Astrocyte (in vitro differentiated cells and primary cell): ENCODE measurements around the gene CLIP2. TPM values are rescaled to one million over a fixed set of nuclear protein-coding genes. Genes with fewer than 3 reads are reported as not detected.

Experiments
- DNase-seq: peaks from one replicate; pipeline ENCODE4 v3.0.0-alpha.2; 2010; ENCODE audit warnings: low read depth
- FAIRE-seq: peaks from 2 replicates; lab custom pipeline; 2011; peaks lifted over from hg19 to GRCh38; lab: Jason Lieb, UNC
- H2AFZ ChIP-seq: 2 replicates; pipeline ENCODE4 v1.6.0; 2012; ENCODE audit warnings: low read depth, low read length, inconsistent platforms
- H3K27ac ChIP-seq: 2 replicates; pipeline ENCODE4 v1.5.1; 2011; ENCODE audit warnings: low read depth, low read length, inconsistent platforms
- H3K27me3 ChIP-seq: 2 replicates; pipeline ENCODE4 v1.6.0; 2011; ENCODE audit warnings: low read length, inconsistent platforms; ENCODE audit not compliant: insufficient read depth
- H3K36me3 ChIP-seq: 2 replicates; pipeline ENCODE4 v1.5.1; 2011; ENCODE audit warnings: low read length, inconsistent platforms; ENCODE audit not compliant: insufficient read depth
- H3K4me1 ChIP-seq: 2 replicates; pipeline ENCODE4 v1.5.1; 2011; ENCODE audit warnings: low read length, inconsistent platforms; ENCODE audit not compliant: insufficient read depth
- H3K4me2 ChIP-seq: 2 replicates; pipeline ENCODE4 v1.6.0; 2012; ENCODE audit warnings: low read length, inconsistent platforms
- H3K4me3 ChIP-seq: 2 replicates; pipeline ENCODE4 v1.5.1; 2011; ENCODE audit warnings: low read depth, mild to moderate bottlenecking, low read length, inconsistent platforms; ENCODE audit not compliant: insufficient read depth
- H3K79me2 ChIP-seq: 2 replicates; pipeline ENCODE4 v1.6.0; 2012; ENCODE audit warnings: mild to moderate bottlenecking, low read length, inconsistent platforms; ENCODE audit not compliant: insufficient read depth
- H3K9ac ChIP-seq: 2 replicates; pipeline ENCODE4 v1.6.0; 2012; ENCODE audit warnings: mild to moderate bottlenecking, low read length, inconsistent platforms
- H3K9me3 ChIP-seq: 2 replicates; pipeline ENCODE4 v1.5.1; 2012; ENCODE audit warnings: low read depth, mild to moderate bottlenecking, low read length, inconsistent platforms; ENCODE audit not compliant: insufficient read depth
- H4K20me1 ChIP-seq: 2 replicates; pipeline ENCODE4 v1.6.0; 2012; ENCODE audit warnings: low read length, inconsistent platforms; ENCODE audit not compliant: insufficient read depth
- H3K27ac Mint-ChIP-seq: one replicate; pipeline ENCODE4 v1.8.0; 2021; ENCODE audit warnings: mild to moderate bottlenecking, mixed read lengths; ENCODE audit not compliant: unreplicated experiment
- H3K27me3 Mint-ChIP-seq: one replicate; pipeline ENCODE4 v1.8.0; 2021; ENCODE audit warnings: low read depth, mixed read lengths; ENCODE audit not compliant: unreplicated experiment
- H3K36me3 Mint-ChIP-seq: one replicate; pipeline ENCODE4 v1.8.0; 2021; ENCODE audit warnings: low read depth, mixed read lengths; ENCODE audit not compliant: unreplicated experiment
- H3K4me1 Mint-ChIP-seq: one replicate; pipeline ENCODE4 v1.8.0; 2021; ENCODE audit warnings: low read depth, mixed read lengths; ENCODE audit not compliant: unreplicated experiment
- H3K4me3 Mint-ChIP-seq: one replicate; pipeline ENCODE4 v1.8.0; 2021; ENCODE audit warnings: mild to moderate bottlenecking, moderate library complexity, mixed read lengths; ENCODE audit not compliant: unreplicated experiment
- H3K9me3 Mint-ChIP-seq: one replicate; pipeline ENCODE4 v1.8.0; 2021; ENCODE audit warnings: mild to moderate bottlenecking, mixed read lengths; ENCODE audit not compliant: unreplicated experiment
- CTCF ChIP-seq: IDR thresholded peaks from 2 replicates; pipeline ENCODE4 v1.5.1; 2011; ENCODE audit warnings: low read depth, mild to moderate bottlenecking, inconsistent platforms, low read length, moderate library complexity; ENCODE audit not compliant: insufficient read depth
- EZH2 ChIP-seq: IDR thresholded peaks from 2 replicates; pipeline ENCODE4 v1.6.1; 2012; ENCODE audit warnings: mild to moderate bottlenecking, low read length, inconsistent platforms; ENCODE audit not compliant: insufficient read depth
- total RNA-seq: library from RNA; stranded (reverse); gene quantifications from 2 replicates; pipeline ENCODE4 v1.2.1, GENCODE V29; 2021

Gene CLIP2
- total RNA-seq, 1 donor from 2014 or later, result 31.4 TPM

GRCh38 chr7:74262639-74263398 is 26.4 kb upstream of the CLIP2 start:
- H3K9ac ChIP-seq, result no peak overlapping the region
- no peak overlapping the region for H2AFZ ChIP-seq

GRCh38 chr7:74263399-74264120 is 25.6 kb upstream of the CLIP2 start:
- Mint-ChIP-seq H3K27me3 (no peaks in the 10 kb centered on the region), H3K4me1 (no peaks in the 10 kb centered on the region), H3K9me3 (no peaks in the 10 kb centered on the region), H3K27ac (no peak overlapping the region), H3K36me3 (no peaks in the 10 kb centered on the region), H3K4me3 (no peak overlapping the region)
- no peak overlapping the region for H3K4me3 ChIP-seq
- no peaks in the 10 kb centered on the region for H4K20me1 ChIP-seq
- H3K4me1 ChIP-seq, result no peaks in the 10 kb centered on the region
- no peaks in the 10 kb centered on the region for H3K9me3 ChIP-seq
- no peaks in the 10 kb centered on the region for H3K79me2 ChIP-seq
- H3K9ac ChIP-seq, result no peak overlapping the region
- H2AFZ ChIP-seq, result no peak overlapping the region
- DNase-seq (no peak), FAIRE-seq (no peak)
- no peak overlapping the region for H3K27ac ChIP-seq
- TF ChIP-seq CTCF (no peak), EZH2 (no peak)
- H3K27me3 ChIP-seq, result no peaks in the 10 kb centered on the region
- H3K36me3 ChIP-seq, result no peaks in the 10 kb centered on the region
- no peak overlapping the region for H3K4me2 ChIP-seq

More at GRCh38 chr7:74262639-74263398, 26.4 kb upstream of the CLIP2 start:
- Histone ChIP-seq H3K27me3 (no peaks in the 10 kb centered on the region), H3K4me2 (no peak overlapping the region), H3K4me1 (no peaks in the 10 kb centered on the region), H3K36me3 (no peaks in the 10 kb centered on the region), H3K79me2 (no peaks in the 10 kb centered on the region), H3K9me3 (no peaks in the 10 kb centered on the region), H3K4me3 (no peak overlapping the region), H4K20me1 (no peaks in the 10 kb centered on the region), H3K27ac (no peak overlapping the region)
- no peaks in the 10 kb centered on the region for H3K9me3 Mint-ChIP-seq
- FAIRE-seq, result no peak
- H3K36me3 Mint-ChIP-seq, result no peaks in the 10 kb centered on the region
- H3K4me1 Mint-ChIP-seq, result no peaks in the 10 kb centered on the region
- no peak for DNase-seq
- H3K27me3 Mint-ChIP-seq, result no peaks in the 10 kb centered on the region
- TF ChIP-seq CTCF (no peak), EZH2 (no peak)
- H3K4me3 Mint-ChIP-seq, result no peak overlapping the region
- no peak overlapping the region for H3K27ac Mint-ChIP-seq
